Thyroid gland (tissue), 4 donors: ENCODE measurements around the gene NRDE2. TPM values are rescaled to one million over a fixed set of nuclear protein-coding genes. Genes with fewer than 3 reads are reported as not detected.

Experiments
- DNase-seq, 2 donors: peaks; one replicate each; pipeline ENCODE4 v3.0.0-alpha.2; 2019
- H3K27ac ChIP-seq, 3 donors: fragments of 200-600 bp; sonication (generic); 1 replicate in 2 of 3; 2 replicates in 1 of 3; pipeline ENCODE4 v1.5.1; 2016 to 2019; ENCODE audit warnings: mild to moderate bottlenecking in 1 of 3, moderate library complexity in 1 of 3
- H3K27me3 ChIP-seq: fragments of 200-600 bp; sonication (generic); one replicate; pipeline ENCODE4 v1.5.1; 2019
- H3K36me3 ChIP-seq, 2 donors: fragments of 200-600 bp; sonication (generic); one replicate each; pipeline ENCODE4 v1.5.1; 2016 to 2019
- H3K4me1 ChIP-seq, 2 donors: fragments of 200-600 bp; sonication (generic); one replicate each; pipeline ENCODE4 v1.5.1; 2017 to 2019
- H3K4me3 ChIP-seq, 3 donors: fragments of 200-600 bp; sonication (generic); replicated peaks in 1 of 3; 1 replicate in 2 of 3; 2 replicates in 1 of 3; pipeline ENCODE4 v1.5.1; 2016; ENCODE audit warnings: mild to moderate bottlenecking in 1 of 3
- H3K9me3 ChIP-seq: fragments of 200-600 bp; sonication (generic); one replicate; pipeline ENCODE4 v1.5.1; 2017
- POLR2A ChIP-seq, 2 donors: fragments of 450-650 bp; IDR thresholded peaks; one replicate each; pipeline ENCODE4 v1.6.1; 2017; ENCODE audit warnings: antibody characterized with exemption in 2 of 2, mild to moderate bottlenecking in 2 of 2, moderate library complexity in 1 of 2
- WGBS, 2 donors: methylation state at CpG; one replicate each; pipeline ENCODE4 v1.1.5; 2017; 5-methylcytosine and 5-hydroxymethylcytosine counted together
- intact Hi-C: fragments of 100-400 bp; cut with DNase I; formaldehyde crosslinking; loops from one replicate; pipeline ENCODE4 v1.15.1; 2023
- total RNA-seq, 4 donors: library from RNA; depleted of rRNA; stranded (reverse); fragments of >200 nt; gene quantifications; one replicate each; pipeline ENCODE4 v1.2.3, GENCODE V29; 2016
- TF ChIP-seq, protein P1 (sequence below), 6 experiments: fragments of 200-600 bp in 3 of 6; fragments of 450-650 bp in 3 of 6; sonication (generic) in 3 of 6; IDR thresholded peaks; one replicate each; pipeline ENCODE4 v1.5.1; 2016 to 2019; ENCODE audit warnings: antibody characterized with exemption in 6 of 6, mild to moderate bottlenecking in 2 of 6, inconsistent platforms in 1 of 6, moderate library complexity in 1 of 6

NRDE2 gene
- total RNA-seq, 4 donors from 2014 or later = 21.7 to 38.7 (median 26.7) TPM

GRCh38 chr14:90268420-90268819, 63.3 kb downstream of the NRDE2 start:
- no peaks in the 10 kb centered on the region for H3K9me3 ChIP-seq
- H3K36me3 ChIP-seq = peaks cover 77 to 88% of the 10 kb centered on the region in 2 donors
- WGBS, 2 donors = 90 to 93% methylated on average over 4 of the region's 4 CpGs
- no peak overlapping the region for H3K27ac ChIP-seq
- H3K27me3 ChIP-seq = no peaks in the 10 kb centered on the region
- TF ChIP-seq POLR2A (IDR thresholded peaks at IDR 0.05) = no peak
- TF ChIP-seq, protein P1, sequence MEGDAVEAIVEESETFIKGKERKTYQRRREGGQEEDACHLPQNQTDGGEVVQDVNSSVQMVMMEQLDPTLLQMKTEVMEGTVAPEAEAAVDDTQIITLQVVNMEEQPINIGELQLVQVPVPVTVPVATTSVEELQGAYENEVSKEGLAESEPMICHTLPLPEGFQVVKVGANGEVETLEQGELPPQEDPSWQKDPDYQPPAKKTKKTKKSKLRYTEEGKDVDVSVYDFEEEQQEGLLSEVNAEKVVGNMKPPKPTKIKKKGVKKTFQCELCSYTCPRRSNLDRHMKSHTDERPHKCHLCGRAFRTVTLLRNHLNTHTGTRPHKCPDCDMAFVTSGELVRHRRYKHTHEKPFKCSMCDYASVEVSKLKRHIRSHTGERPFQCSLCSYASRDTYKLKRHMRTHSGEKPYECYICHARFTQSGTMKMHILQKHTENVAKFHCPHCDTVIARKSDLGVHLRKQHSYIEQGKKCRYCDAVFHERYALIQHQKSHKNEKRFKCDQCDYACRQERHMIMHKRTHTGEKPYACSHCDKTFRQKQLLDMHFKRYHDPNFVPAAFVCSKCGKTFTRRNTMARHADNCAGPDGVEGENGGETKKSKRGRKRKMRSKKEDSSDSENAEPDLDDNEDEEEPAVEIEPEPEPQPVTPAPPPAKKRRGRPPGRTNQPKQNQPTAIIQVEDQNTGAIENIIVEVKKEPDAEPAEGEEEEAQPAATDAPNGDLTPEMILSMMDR (IDR thresholded peaks at IDR 0.05) = no peak
- intact Hi-C loops = no loop called here
- no peak for DNase-seq
- no peak overlapping the region for H3K4me3 ChIP-seq
- no peaks in the 10 kb centered on the region for H3K4me1 ChIP-seq

- H3K27ac ChIP-seq = no peak overlapping the region
- no peaks in the 10 kb centered on the region for H3K9me3 ChIP-seq
- DNase-seq = no peak
- TF ChIP-seq, protein P1 (IDR thresholded peaks at IDR 0.05) = no peak
- 90 to 95% methylated on average over 6 to 8 of the region's 9 CpGs for WGBS, 2 donors
- intact Hi-C loops = no loop called here
- no peaks in the 10 kb centered on the region for H3K4me1 ChIP-seq
- peaks cover 69 to 87% of the 10 kb centered on the region in 2 donors for H3K36me3 ChIP-seq
- no peaks in the 10 kb centered on the region for H3K27me3 ChIP-seq
- H3K4me3 ChIP-seq = no peak overlapping the region
Measured at GRCh38 chr14:90266441-90267154, 65.1 kb downstream of the NRDE2 start.

GRCh38 chr14:90263748-90264449, 67.8 kb downstream of the NRDE2 start:
- H3K9me3 ChIP-seq = no peaks in the 10 kb centered on the region
- intact Hi-C loops = no loop called here
- H3K27ac ChIP-seq = no peak overlapping the region
- H3K4me1 ChIP-seq = no peaks in the 10 kb centered on the region
- DNase-seq = no peak
- no peak overlapping the region for H3K4me3 ChIP-seq
- TF ChIP-seq, protein P1 (IDR thresholded peaks at IDR 0.05) = no peak
- TF ChIP-seq POLR2A (IDR thresholded peaks at IDR 0.05) = no peak
- H3K36me3 ChIP-seq = peaks cover 55 to 78% of the 10 kb centered on the region in 2 donors
- H3K27me3 ChIP-seq = no peaks in the 10 kb centered on the region
- 76% methylated on average over 8 of the region's 8 CpGs for WGBS, 2 donors

GRCh38 chr14:90256354-90257131, 75.2 kb downstream of the NRDE2 start, which contains the start of gene PSMC1:
PSMC1 (plus strand) TSS chr14:90256553; CDS start chr14:90256598, 45 bp downstream.
- peak; percentile 92 to 93 for DNase-seq
- no peaks in the 10 kb centered on the region for H3K27me3 ChIP-seq
- peak within 1 kb of the TSS; percentile 74 to 98 (median 97) for H3K4me3 ChIP-seq
- TF ChIP-seq POLR2A (IDR thresholded peaks at IDR 0.05) = peak; percentile 2 to 56
- TF ChIP-seq, protein P1 (IDR thresholded peaks at IDR 0.05) = peak in 2 of 6 experiments; percentile 17 to 20
- peaks cover 6 to 17% of the 10 kb centered on the region in 2 donors for H3K36me3 ChIP-seq
- intact Hi-C loops = no loop called here
- H3K9me3 ChIP-seq = no peaks in the 10 kb centered on the region
- H3K27ac ChIP-seq = peak within 1 kb of the TSS; percentile 71 to 87 (median 83)
- peaks cover 10 to 17% of the 10 kb centered on the region in 2 donors for H3K4me1 ChIP-seq
- WGBS, 2 donors = 0 to 1% methylated on average over 25 to 28 of the region's 55 CpGs
